Measurements from ENCODE around the gene CTDNEP1.

Gene CTDNEP1

GRCh38 chr17:7235693-7236665 lies 15.6 kb downstream of the CTDNEP1 start:
- no peak overlapping the region for H3K4me3 ChIP-seq (ENCODE audit: low read depth, low read length)
- no peak for DNase-seq (ENCODE audit: low read depth)

GRCh38 chr17:7234083-7234951 lies 17.2 kb downstream of the CTDNEP1 start, which contains the start of gene DVL2:
Gene DVL2, minus strand, starts transcription at chr17:7234517. Its CDS starts 255 bp downstream, at chr17:7234262.
- peak within 1 kb of the TSS; percentile 86 for H3K4me3 ChIP-seq (ENCODE audit: low read depth, low read length)

GRCh38 chr17:7233701-7234082 lies 17.8 kb downstream of the CTDNEP1 start:
- peak overlapping the region; percentile 86 for H3K4me3 ChIP-seq (ENCODE audit: low read depth, low read length)
- DNase-seq (ENCODE audit: low read depth): no peak

More at GRCh38 chr17:7234083-7234951, 17.2 kb downstream of the CTDNEP1 start, which contains the start of gene DVL2:
- peak; percentile 86 for DNase-seq (ENCODE audit: low read depth)

- H3K4me3 ChIP-seq (ENCODE audit: low read depth, low read length): peak overlapping the region; percentile 86
- no peak for DNase-seq (ENCODE audit: low read depth)
Measured at GRCh38 chr17:7232114-7232513, 19.4 kb downstream of the CTDNEP1 start.

DNA sequence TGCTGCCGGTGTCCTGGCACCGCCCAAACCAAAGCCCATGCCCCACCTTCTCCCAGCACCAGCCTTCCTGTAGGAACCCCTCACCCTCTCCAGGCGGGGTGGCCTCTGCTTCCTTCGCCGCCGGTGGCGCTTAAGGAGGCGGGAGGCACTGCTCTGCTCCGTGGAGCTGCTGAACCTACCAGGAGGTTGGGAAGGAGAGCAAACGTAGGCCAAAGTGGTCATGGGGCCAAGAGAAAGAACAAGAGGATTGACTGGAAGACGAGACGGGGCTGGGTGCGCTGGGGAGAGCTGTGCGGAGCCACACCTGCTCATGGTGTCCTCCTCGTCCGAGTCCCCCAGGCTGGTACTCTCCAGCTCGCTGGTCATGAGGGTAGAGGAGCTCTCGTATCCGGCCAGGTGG lies 22.0 kb downstream of the CTDNEP1 start:
- H3K4me3 ChIP-seq (ENCODE audit: low read depth, low read length): no peak overlapping the region
- no peak for DNase-seq (ENCODE audit: low read depth)

GRCh38 chr17:7228920-7229319 lies 22.6 kb downstream of the CTDNEP1 start:
- no peak for DNase-seq (ENCODE audit: low read depth)
- H3K4me3 ChIP-seq (ENCODE audit: low read depth, low read length): no peak overlapping the region

GRCh38 chr17:7226721-7227710 lies 24.5 kb downstream of the CTDNEP1 start:
- no peak for DNase-seq (ENCODE audit: low read depth)
- H3K4me3 ChIP-seq (ENCODE audit: low read depth, low read length): no peak overlapping the region

GRCh38 chr17:7225711-7226331 lies 25.7 kb downstream of the CTDNEP1 start:
- no peak overlapping the region for H3K4me3 ChIP-seq (ENCODE audit: low read depth, low read length)
- DNase-seq (ENCODE audit: low read depth): no peak

DNA sequence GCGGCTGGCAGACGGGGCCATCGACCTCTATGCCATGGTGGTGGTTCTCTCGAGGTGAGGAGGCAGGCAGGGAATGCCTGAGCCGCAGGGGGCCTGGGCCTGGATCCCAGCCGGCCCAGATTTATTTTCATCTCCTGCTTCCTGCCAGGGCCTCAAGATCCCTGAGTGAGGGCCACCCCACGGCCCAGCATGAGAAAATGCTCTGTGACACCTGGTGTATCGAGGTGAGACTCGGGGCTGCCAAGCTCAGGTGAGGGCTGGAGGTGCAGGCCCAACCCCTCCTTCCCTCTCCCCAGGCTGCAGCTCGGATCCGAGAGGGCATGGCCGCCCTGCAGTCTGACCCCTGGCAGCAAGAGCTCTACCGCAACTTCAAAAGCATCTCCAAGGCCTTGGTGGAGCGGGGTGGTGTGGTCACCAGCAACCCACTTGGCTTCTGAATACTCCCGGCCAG lies 26.8 kb downstream of the CTDNEP1 start:
- DNase-seq (ENCODE audit: low read depth): no peak
- no peak overlapping the region for H3K4me3 ChIP-seq (ENCODE audit: low read depth, low read length)

GRCh38 chr17:7224110-7224509 lies 27.4 kb downstream of the CTDNEP1 start:
- H3K4me3 ChIP-seq (ENCODE audit: low read depth, low read length): no peak overlapping the region
- DNase-seq (ENCODE audit: low read depth): no peak

DNA sequence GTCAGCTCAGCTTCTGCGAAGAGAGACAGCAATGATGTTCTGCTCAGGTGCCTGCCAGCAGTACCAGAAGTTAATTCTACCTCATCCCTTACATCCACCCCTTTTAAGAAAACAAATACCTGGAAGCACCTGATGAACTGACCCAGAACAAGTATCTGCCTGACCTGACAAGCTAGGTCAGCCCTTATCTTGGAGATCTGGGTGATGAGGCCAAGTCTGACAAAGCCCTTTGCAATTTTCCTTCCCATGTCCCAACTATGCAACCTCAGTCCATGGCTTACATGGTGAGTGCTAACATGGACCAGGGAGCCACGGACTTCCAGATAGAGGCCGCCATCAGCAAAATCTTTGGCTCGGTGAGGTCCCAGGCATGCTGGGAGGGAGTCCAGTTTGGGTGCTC lies 28.2 kb downstream of the CTDNEP1 start:
- DNase-seq (ENCODE audit: low read depth): no peak

GRCh38 chr17:7222972-7223292 lies 28.6 kb downstream of the CTDNEP1 start:
- DNase-seq (ENCODE audit: low read depth): no peak
- no peak overlapping the region for H3K4me3 ChIP-seq (ENCODE audit: low read depth, low read length)

More for the DNA sequence above, 28.2 kb downstream of the CTDNEP1 start:
- no peak overlapping the region for H3K4me3 ChIP-seq (ENCODE audit: low read depth, low read length)

- DNase-seq (ENCODE audit: low read depth): no peak
- no peak overlapping the region for H3K4me3 ChIP-seq (ENCODE audit: low read depth, low read length)
Measured at GRCh38 chr17:7222093-7222971, 29.2 kb downstream of the CTDNEP1 start.

- no peak overlapping the region for H3K4me3 ChIP-seq (ENCODE audit: low read depth, low read length)
- no peak for DNase-seq (ENCODE audit: low read depth)
Measured at GRCh38 chr17:7221278-7222092, 30.0 kb downstream of the CTDNEP1 start.

GRCh38 chr17:7220593-7221277 lies 30.8 kb downstream of the CTDNEP1 start:
- DNase-seq (ENCODE audit: low read depth): no peak
- peak overlapping the region; percentile 85 for H3K4me3 ChIP-seq (ENCODE audit: low read depth, low read length)

Measured in skeletal muscle cell (primary cell).